GM11168 (cell line): ENCODE measurements around the gene MTF1.
"Not testable (repeated sequence)": the region's sequence is repeated elsewhere in the genome, so short reads cannot be mapped to it uniquely, and the experiment has no call there.

Source experiments
- in situ Hi-C: fragments of 300-500 bp; cut with MboI; formaldehyde crosslinking; loops from one replicate; pipeline ENCODE4 v1.12.0; 2022; ENCODE audit warnings: low sequenced_read_pairs; ENCODE audit not compliant: unreplicated experiment

The MTF1 gene

GRCh38 chr1:37859507-37860345, at the start of gene MTF1:
TSS of gene MTF1 (minus strand) at chr1:37859592. CDS start at chr1:37857658, 1,934 bp downstream.
- in situ Hi-C loops, result no loop called here

- in situ Hi-C loops, result not testable (repeated sequence)
Observed at GRCh38 chr1:37908531-37908930, 49.1 kb upstream of the MTF1 start.

GRCh38 chr1:37907416-37908125, 48.2 kb upstream of the MTF1 start:
- in situ Hi-C loops, result not testable (repeated sequence)

- in situ Hi-C loops, result not testable (repeated sequence)
Observed at GRCh38 chr1:37906591-37906990, 47.2 kb upstream of the MTF1 start.

GRCh38 chr1:37905727-37906126, 46.3 kb upstream of the MTF1 start:
- in situ Hi-C loops, result no loop called here

- in situ Hi-C loops, result not testable (repeated sequence)
Observed at GRCh38 chr1:37903921-37904320, 44.5 kb upstream of the MTF1 start.

- in situ Hi-C loops, result no loop called here
Observed at GRCh38 chr1:37902983-37903382, 43.6 kb upstream of the MTF1 start.

GRCh38 chr1:37901893-37902225, 42.5 kb upstream of the MTF1 start:
- in situ Hi-C loops, result no loop called here

- in situ Hi-C loops, result no loop called here
Observed at GRCh38 chr1:37901191-37901892, 42.0 kb upstream of the MTF1 start.

GRCh38 chr1:37897563-37897962, 38.2 kb upstream of the MTF1 start:
- in situ Hi-C loops, result not testable (repeated sequence)

- in situ Hi-C loops, result no loop called here
Observed at GRCh38 chr1:37893673-37894072, 34.3 kb upstream of the MTF1 start.

GRCh38 chr1:37892151-37893047, 33.0 kb upstream of the MTF1 start:
- in situ Hi-C loops, result no loop called here

GRCh38 chr1:37890378-37891014, 31.1 kb upstream of the MTF1 start:
- in situ Hi-C loops, result no loop called here

GRCh38 chr1:37888022-37888700, 28.8 kb upstream of the MTF1 start:
- in situ Hi-C loops, result loop anchor here (10.0 kb wide), 1 partner anchor 97 kb away; no protein-coding TSS in a partner anchor

- in situ Hi-C loops, result loop anchor here (10.0 kb wide), 1 partner anchor 101 kb away; no protein-coding TSS in a partner anchor
Observed at GRCh38 chr1:37884145-37884544, 24.8 kb upstream of the MTF1 start.

GRCh38 chr1:37883671-37884070, 24.3 kb upstream of the MTF1 start:
- in situ Hi-C loops, result loop anchor here (10.0 kb wide), 1 partner anchor 101 kb away; no protein-coding TSS in a partner anchor

- in situ Hi-C loops, result loop anchor here (10.0 kb wide), 1 partner anchor 105 kb away; no protein-coding TSS in a partner anchor
Observed at GRCh38 chr1:37879865-37880264, 20.5 kb upstream of the MTF1 start.

GRCh38 chr1:37878071-37878470, 18.7 kb upstream of the MTF1 start:
- in situ Hi-C loops, result no loop called here

- in situ Hi-C loops, result no loop called here
Observed at GRCh38 chr1:37875833-37876232, 16.4 kb upstream of the MTF1 start.
